DOHH2 (cell line): ENCODE measurements around the gene RNF123.

Experiments used
- H3F3A ChIP-seq: fragments of 200-600 bp; sonication (generic), shearing (Covaris generic); 2 replicates; pipeline ENCODE4 v1.6.0; 2016; ENCODE audit warnings: antibody characterized with exemption, mild to moderate bottlenecking; ENCODE audit not compliant: control insufficient read depth, insufficient read depth
- H3K27ac ChIP-seq: fragments of 200-600 bp; sonication (generic); 2 replicates; pipeline ENCODE4 v1.5.1; 2014; ENCODE audit warnings: low read depth, mild to moderate bottlenecking, low read length, moderate library complexity
- H3K27me3 ChIP-seq: fragments of 200-600 bp; sonication (generic); 2 replicates; pipeline ENCODE4 v1.6.1; 2014; ENCODE audit warnings: mild to moderate bottlenecking, low read length, mixed read lengths; ENCODE audit not compliant: control insufficient read depth
- H3K36me3 ChIP-seq: fragments of 200-600 bp; sonication (generic); 2 replicates; pipeline ENCODE4 v1.6.1; 2014; ENCODE audit warnings: mild to moderate bottlenecking, low read length, moderate library complexity, mixed read lengths; ENCODE audit not compliant: control insufficient read depth
- H3K4me1 ChIP-seq: fragments of 200-600 bp; sonication (generic); 2 replicates; pipeline ENCODE4 v1.6.1; 2014; ENCODE audit warnings: mild to moderate bottlenecking, low read length, mixed read lengths; ENCODE audit not compliant: control insufficient read depth
- H3K4me2 ChIP-seq: fragments of 200-600 bp; sonication (generic); 2 replicates; pipeline ENCODE4 v1.6.0; 2014; ENCODE audit warnings: mild to moderate bottlenecking, low read length, moderate library complexity
- H3K4me3 ChIP-seq: fragments of 200-600 bp; sonication (generic); 2 replicates; pipeline ENCODE4 v1.5.1; 2014; ENCODE audit warnings: mild to moderate bottlenecking, low read length, mixed read lengths
- H3K79me2 ChIP-seq: fragments of 200-600 bp; sonication (generic); 2 replicates; pipeline ENCODE4 v1.6.1; 2014; ENCODE audit warnings: mild to moderate bottlenecking, low read length, mixed read lengths; ENCODE audit not compliant: control insufficient read depth
- H3K9me2 ChIP-seq: fragments of 200-600 bp; sonication (generic); replicated peaks from 2 replicates; pipeline ENCODE4 v1.6.1; 2014; ENCODE audit warnings: mild to moderate bottlenecking, low read length, mixed read lengths; ENCODE audit not compliant: control insufficient read depth
- H3K9me3 ChIP-seq: fragments of 200-600 bp; sonication (generic); 2 replicates; pipeline ENCODE4 v1.6.1; 2014; ENCODE audit warnings: antibody characterized with exemption, low read length, mixed read lengths; ENCODE audit not compliant: control insufficient read depth, insufficient read depth
- H4K20me1 ChIP-seq: fragments of 200-600 bp; sonication (generic); 2 replicates; pipeline ENCODE4 v1.6.0; 2014; ENCODE audit warnings: low read depth, mild to moderate bottlenecking, antibody characterized with exemption, low read length, moderate library complexity; ENCODE audit not compliant: control insufficient read depth, insufficient read depth
- EZH2phosphoT487 ChIP-seq: fragments of 200-600 bp; sonication (generic); IDR thresholded peaks from 2 replicates; pipeline ENCODE4 v1.6.1; 2017; ENCODE audit warnings: borderline replicate concordance, mild to moderate bottlenecking, antibody characterized with exemption, low read length, moderate library complexity, mixed read lengths
- TF ChIP-seq, protein P1 (sequence below): fragments of 200-600 bp; sonication (generic); IDR thresholded peaks from one replicate; pipeline ENCODE4 v1.5.1; 2014; ENCODE audit warnings: antibody characterized with exemption, mild to moderate bottlenecking, low read depth, low read length; ENCODE audit not compliant: poor library complexity, severe bottlenecking

Gene RNF123

DNA sequence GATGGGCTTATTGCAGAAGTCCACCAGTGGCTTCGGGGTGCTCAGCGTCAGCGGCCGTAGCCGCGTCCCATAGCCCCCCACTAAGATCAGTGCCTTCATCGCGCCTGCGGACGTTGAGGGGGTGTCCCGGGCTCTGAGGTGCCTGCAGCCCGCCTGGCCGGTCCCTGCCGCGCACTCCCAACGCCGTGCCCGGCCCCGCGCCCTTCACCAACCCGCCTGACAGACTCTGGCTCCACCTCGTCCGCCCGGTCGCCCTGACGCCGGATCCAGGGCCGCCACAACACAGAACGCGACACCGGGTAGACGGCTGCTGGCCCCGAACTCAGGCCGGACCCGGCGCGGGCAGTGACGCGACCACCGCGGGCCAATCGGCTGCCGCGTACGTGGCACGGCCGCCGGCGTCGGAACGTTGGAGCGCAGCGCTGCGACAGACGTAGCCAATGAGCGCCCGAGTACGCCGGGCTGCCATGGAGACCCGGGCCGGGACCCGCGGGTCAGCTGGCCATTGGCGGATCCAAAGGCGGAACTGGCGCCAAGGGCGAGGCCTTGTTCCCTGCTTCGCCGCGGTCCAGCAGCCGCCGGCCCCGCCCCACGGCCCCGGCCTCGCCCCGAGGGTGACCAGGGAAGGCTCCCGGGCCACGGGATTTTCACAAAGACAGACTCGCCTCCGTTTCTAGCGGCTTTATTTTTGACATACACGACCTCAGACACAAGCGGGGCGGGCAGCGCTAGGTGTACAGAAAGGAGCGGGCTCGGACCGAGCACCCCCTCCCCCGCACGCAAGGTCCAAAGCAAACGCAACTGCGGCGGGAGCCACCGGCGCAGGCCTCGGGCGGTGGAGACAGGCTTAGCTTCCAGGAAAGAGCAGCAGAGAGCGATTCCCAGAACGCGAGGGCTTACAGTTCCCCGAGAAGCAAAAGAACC is 34.5 kb downstream of the RNF123 start, which contains the start of gene GMPPB:
TSS of gene GMPPB (minus strand) at position 324 of the 924 bp plus-strand sequence. CDS start at position 99, 225 bp downstream.
- peaks cover 7% of the 10 kb centered on the region for H3F3A ChIP-seq
- peak within 1 kb of the TSS; percentile 81 for H3K27ac ChIP-seq
- peaks cover 69% of the 10 kb centered on the region for H3K36me3 ChIP-seq
- peak within 1 kb of the TSS; percentile 90 for H3K4me3 ChIP-seq
- peak within 1 kb of the TSS; percentile 98 for H3K4me2 ChIP-seq
- no peaks in the 10 kb centered on the region for H3K27me3 ChIP-seq
- no peak for TF ChIP-seq EZH2phosphoT487
- TF ChIP-seq, protein P1, sequence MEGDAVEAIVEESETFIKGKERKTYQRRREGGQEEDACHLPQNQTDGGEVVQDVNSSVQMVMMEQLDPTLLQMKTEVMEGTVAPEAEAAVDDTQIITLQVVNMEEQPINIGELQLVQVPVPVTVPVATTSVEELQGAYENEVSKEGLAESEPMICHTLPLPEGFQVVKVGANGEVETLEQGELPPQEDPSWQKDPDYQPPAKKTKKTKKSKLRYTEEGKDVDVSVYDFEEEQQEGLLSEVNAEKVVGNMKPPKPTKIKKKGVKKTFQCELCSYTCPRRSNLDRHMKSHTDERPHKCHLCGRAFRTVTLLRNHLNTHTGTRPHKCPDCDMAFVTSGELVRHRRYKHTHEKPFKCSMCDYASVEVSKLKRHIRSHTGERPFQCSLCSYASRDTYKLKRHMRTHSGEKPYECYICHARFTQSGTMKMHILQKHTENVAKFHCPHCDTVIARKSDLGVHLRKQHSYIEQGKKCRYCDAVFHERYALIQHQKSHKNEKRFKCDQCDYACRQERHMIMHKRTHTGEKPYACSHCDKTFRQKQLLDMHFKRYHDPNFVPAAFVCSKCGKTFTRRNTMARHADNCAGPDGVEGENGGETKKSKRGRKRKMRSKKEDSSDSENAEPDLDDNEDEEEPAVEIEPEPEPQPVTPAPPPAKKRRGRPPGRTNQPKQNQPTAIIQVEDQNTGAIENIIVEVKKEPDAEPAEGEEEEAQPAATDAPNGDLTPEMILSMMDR, result no peak
- H3K9me3 ChIP-seq, result no peaks in the 10 kb centered on the region
- H3K4me1 ChIP-seq, result peaks cover 58% of the 10 kb centered on the region
- no peaks in the 10 kb centered on the region for H4K20me1 ChIP-seq
- H3K79me2 ChIP-seq, result peaks cover 31% of the 10 kb centered on the region
- no peaks in the 10 kb centered on the region for H3K9me2 ChIP-seq

DNA sequence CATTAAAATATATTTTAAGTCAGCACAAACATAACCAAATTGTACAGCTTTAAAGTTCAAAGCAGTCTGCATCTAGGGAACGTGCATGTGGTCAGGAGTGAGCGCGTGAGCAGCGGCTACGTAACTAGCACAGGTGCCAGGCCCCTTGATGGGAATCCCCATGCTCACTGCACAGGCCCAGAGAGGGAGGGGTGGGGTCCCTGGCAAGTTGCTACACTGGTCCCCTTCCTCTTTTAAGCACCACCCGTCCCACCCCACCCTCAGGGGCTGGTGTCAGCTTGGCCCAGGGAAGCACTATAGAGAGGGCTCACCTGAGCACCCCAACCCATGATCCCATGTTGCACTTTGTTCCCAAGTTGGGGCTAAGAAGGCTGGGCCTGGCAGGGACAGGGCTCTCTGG is 35.2 kb downstream of the RNF123 start:
- Histone ChIP-seq H3K9me2 (no peaks in the 10 kb centered on the region), H3K4me2 (peak overlapping the region; percentile 98), H3K27ac (peak overlapping the region; percentile 81), H3K27me3 (no peaks in the 10 kb centered on the region), H3K79me2 (peaks cover 31% of the 10 kb centered on the region), H4K20me1 (no peaks in the 10 kb centered on the region), H3K9me3 (no peaks in the 10 kb centered on the region), H3F3A (peaks cover 7% of the 10 kb centered on the region), H3K36me3 (peaks cover 69% of the 10 kb centered on the region), H3K4me3 (peak overlapping the region; percentile 90), H3K4me1 (peaks cover 53% of the 10 kb centered on the region)
- TF ChIP-seq EZH2phosphoT487, result no peak
- TF ChIP-seq, protein P1, result no peak

DNA sequence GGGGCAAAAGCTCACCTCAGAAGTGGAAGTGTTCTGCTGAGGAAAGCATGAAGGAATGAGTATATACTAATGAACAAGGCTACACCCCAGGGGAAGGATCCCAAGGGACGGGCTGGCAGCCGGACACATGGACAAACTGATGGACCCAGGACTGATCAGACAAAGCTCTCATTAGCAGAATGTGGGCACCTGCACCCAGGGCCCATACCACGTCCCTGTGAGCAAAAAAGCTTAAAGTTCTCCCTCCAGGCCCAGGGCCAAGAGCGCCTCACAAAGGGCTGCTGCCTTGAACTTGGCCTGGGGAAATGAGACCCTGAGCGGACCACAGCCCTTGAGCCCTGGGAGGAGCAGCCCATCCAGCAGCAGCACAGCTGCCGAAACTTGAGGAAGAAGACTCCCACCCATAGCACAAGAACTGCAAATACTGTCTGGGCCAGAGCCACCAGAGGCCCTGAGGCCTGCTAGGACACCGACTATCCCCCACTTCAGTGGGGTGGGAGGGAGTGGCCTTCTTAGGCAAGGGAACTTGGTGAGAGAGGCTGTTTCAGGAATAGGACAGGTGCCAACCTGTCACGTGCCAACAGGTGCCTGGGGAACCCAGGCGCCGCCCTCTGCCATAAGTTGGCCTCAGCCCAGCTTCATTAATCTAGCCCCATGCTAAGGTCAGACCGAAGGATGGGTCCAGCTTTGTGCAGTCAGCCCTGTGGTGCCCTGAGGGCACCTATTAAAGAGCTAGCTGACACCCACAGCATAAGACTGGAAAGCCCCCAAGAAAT is 36.7 kb downstream of the RNF123 start:
- TF ChIP-seq, protein P1, result no peak
- TF ChIP-seq EZH2phosphoT487, result no peak
- peaks cover 7% of the 10 kb centered on the region for H3F3A ChIP-seq
- H3K27me3 ChIP-seq, result no peaks in the 10 kb centered on the region
- peak overlapping the region; percentile 81 for H3K27ac ChIP-seq
- no peaks in the 10 kb centered on the region for H4K20me1 ChIP-seq
- peaks cover 65% of the 10 kb centered on the region for H3K36me3 ChIP-seq
- no peaks in the 10 kb centered on the region for H3K9me3 ChIP-seq
- H3K9me2 ChIP-seq, result no peaks in the 10 kb centered on the region
- peaks cover 49% of the 10 kb centered on the region for H3K4me1 ChIP-seq
- peak overlapping the region; percentile 64 for H3K4me2 ChIP-seq
- peaks cover 31% of the 10 kb centered on the region for H3K79me2 ChIP-seq
- peak overlapping the region; percentile 61 for H3K4me3 ChIP-seq
